Measurements from ENCODE around the gene HOXC10.

DNA sequence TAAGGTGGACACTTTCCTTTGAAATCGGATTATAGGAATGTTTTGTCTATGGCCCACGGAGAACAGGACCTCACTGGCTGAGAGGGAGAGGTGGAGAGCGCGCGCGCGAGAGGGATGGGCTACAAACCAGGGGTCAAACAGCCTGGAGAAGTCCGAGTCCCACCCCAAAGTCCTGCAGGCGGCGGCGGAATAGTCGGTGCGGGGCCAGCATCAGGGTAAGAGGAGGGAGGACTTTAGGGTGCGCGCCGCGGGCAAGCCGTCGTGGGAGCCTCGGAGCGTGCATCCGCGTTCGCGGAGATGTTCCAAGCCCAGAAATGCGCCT is 20.5 kb downstream of the HOXC10 start:
- TF ChIP-seq, protein P1, sequence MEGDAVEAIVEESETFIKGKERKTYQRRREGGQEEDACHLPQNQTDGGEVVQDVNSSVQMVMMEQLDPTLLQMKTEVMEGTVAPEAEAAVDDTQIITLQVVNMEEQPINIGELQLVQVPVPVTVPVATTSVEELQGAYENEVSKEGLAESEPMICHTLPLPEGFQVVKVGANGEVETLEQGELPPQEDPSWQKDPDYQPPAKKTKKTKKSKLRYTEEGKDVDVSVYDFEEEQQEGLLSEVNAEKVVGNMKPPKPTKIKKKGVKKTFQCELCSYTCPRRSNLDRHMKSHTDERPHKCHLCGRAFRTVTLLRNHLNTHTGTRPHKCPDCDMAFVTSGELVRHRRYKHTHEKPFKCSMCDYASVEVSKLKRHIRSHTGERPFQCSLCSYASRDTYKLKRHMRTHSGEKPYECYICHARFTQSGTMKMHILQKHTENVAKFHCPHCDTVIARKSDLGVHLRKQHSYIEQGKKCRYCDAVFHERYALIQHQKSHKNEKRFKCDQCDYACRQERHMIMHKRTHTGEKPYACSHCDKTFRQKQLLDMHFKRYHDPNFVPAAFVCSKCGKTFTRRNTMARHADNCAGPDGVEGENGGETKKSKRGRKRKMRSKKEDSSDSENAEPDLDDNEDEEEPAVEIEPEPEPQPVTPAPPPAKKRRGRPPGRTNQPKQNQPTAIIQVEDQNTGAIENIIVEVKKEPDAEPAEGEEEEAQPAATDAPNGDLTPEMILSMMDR (IDR thresholded peaks at IDR 0.05) = no peak
- no peak for TF ChIP-seq EP300 (IDR thresholded peaks at IDR 0.05; ENCODE audit: low read depth)
- TF ChIP-seq POLR2A (IDR thresholded peaks at IDR 0.05) = no peak
- TF ChIP-seq POLR2AphosphoS5 (IDR thresholded peaks at IDR 0.05) = no peak

All from transverse colon (tissue), 4 donors.